HG02981 (cell line): Measurements from ENCODE around the gene NME5.
"Not testable (repeated sequence)": the region's sequence is repeated elsewhere in the genome, so short reads cannot be mapped to it uniquely, and the experiment has no call there.

Source experiments
- ATAC-seq: cut with Tn5 transposase; IDR thresholded peaks from one replicate; pipeline ENCODE4 v1.9.1; 2021; ENCODE audit warnings: mild to moderate bottlenecking, moderate library complexity; ENCODE audit not compliant: unreplicated experiment

NME5 gene, protein sequence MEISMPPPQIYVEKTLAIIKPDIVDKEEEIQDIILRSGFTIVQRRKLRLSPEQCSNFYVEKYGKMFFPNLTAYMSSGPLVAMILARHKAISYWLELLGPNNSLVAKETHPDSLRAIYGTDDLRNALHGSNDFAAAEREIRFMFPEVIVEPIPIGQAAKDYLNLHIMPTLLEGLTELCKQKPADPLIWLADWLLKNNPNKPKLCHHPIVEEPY

DNA sequence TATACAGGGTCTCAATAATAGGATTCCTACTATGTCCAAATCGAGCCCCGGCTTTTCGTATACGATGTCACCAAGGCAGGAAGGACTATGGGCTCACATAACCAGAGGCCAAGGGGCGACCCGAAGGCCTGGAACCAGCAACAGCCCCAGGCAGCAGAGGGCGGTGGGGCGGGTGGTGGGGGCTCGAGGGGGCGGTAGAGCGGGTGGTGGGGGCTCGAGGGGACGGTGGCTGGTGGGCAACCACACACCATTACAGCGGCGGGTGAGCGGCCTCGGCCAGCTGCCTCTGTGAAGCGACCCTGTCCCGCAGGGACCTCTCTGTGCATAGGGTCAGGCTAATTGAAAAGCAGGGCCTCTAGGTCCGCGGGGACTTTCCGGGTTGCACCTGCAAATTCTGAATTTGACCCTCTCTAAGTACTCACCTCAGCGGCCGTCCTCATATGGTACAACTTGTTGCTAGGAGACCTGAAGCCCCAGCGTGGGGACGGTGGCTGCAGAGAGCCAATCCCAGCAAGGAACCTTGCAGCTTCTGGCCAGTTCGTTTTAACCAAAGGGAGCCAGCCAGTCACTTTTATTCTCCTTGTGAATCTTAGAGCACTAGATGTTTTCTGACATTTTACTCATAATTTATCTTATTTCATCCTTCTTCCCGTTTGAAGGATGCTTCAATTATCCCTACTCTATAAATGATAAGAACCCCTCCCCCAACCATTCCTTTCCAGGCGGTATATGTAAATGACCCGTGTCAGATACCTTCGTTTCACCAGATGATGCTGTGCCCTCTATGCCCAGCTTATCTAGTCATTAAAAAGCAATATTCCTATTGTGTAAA is at the start of gene NME5:
NME5 (minus strand) TSS at position 480 of the 832 bp plus-strand sequence. CDS start 648 bp downstream, outside the sequence.
- ATAC-seq: no peak

DNA sequence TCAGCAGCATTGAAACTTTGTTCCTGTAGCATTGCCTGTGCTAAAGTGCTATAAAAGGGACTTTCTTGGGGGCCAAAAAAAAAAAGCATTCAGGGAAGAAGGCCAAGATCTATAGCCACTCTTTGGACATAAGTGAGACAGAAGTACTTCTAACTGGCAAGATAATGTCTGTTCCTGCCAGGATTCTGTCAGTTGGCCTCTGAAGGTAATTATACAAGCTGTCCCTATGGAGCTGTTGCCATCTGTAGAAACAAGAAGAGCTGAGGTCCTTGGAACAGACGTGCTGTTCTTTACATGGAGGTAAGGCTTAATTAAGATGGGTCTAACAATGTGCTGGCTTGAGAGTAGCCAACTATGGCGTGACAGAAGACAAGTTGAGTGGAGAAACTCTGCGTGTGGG is 49.4 kb upstream of the NME5 start:
- ATAC-seq: no peak

DNA sequence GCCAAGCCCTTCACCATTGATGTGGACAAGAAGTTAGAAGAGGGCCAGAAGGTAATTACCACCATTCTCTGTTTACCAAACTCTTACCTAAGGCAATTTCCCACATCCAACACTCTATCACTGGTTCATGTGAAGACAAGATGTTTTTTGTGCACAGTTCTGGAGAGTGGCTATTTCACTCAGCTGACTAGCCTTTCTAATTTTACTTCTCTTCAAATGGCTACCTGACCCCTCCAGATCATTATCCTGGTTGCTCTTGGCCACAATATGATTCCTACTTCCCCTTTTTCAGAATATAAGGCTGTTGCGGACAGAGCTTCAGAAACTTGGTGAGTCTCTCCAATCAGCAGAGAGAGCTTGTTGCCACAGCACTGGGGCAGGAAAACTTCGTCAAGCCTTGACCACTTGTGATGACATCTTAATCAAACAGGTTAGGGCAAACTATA is 46.8 kb upstream of the NME5 start:
- ATAC-seq: peak; percentile 54

DNA sequence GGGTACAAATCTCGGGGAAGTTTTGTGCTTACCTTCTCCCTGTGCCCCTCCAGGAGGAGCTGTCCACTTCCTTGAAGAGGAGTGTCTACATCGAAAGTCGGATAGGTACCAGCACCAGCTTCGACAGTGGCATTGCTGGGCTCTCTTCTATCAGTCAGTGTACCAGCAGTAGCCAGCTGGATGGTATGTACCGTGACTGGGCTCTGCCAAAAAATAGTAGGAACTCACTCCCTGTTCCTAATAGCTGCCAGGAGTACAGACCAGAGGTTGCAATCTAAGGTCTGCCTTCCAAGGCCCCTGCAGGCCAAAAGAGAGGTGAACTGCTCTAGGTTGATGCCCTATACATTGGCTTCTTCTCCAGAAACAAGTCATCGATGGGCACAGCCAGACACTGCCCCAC is 43.6 kb upstream of the NME5 start:
- no peak for ATAC-seq

DNA sequence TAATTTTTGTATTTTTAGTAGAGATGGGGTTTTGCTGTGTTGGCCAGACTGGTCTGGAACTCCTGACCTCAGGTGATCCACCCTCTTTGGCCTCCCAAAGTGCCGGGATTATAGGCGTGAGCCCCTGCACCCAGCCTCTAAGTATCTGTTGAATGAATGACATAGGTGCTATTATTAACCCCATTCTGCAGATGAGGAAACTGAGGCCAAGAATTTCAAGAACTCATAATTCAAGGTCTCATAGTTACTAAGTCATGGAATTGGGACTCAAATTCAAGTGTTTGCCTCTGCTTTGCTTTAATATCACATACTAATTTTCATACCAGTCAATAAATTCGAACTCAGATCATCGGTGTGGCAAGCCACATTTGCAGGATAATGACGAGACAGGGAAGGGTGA is 41.6 kb upstream of the NME5 start:
- ATAC-seq: no peak

DNA sequence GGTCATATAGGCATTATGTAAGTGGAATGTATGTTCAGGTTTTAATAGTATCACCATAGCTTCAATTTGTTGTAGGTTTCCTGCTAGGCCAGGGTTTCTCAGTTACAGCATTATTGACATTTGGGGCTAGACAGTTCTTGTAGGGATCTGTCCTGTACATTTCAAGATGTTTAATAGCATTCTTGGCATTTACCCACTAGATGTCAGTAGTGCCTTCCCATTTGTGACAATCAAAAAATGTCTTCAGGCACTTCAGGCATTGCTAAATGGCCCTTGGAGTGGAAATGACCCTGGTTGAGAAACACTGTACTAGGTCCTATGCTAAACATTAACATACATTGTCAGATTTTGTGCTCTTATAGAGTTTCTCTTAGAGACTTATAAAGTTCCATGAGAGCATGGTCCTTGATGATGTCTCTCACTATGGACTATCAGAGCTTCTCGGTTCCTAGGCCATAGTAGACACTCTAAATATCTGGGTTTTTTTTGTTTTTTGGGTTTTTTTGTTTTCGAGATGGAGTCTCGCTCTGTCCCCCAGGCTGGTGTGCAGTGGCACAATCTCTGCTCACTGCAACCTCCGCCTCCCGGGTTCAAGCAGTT is 41.1 kb upstream of the NME5 start:
- ATAC-seq: no peak

DNA sequence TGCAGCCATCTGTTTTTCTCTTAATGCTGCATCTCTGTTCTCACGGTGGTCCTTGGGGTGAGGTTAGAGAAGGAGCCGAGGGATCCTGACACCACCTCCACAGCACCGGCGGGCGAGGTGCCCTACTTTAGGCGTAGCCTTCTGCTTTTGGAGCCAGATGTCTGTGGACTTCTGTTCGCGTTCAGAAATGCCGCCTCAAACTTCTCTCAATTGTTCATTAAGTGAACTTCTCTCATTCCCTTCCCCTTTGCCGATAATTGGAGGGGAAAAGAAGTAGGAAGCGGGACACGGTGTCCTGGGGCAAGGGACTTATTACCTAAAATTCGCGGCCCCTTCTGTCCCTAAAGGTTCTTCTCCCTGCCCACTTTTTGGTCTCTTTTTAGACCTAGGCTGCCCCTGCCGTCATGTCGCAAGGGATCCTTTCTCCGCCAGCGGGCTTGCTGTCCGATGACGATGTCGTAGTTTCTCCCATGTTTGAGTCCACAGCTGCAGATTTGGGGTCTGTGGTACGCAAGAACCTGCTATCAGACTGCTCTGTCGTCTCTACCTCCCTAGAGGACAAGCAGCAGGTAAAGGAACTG is 40.1 kb upstream of the NME5 start:
- no peak for ATAC-seq

DNA sequence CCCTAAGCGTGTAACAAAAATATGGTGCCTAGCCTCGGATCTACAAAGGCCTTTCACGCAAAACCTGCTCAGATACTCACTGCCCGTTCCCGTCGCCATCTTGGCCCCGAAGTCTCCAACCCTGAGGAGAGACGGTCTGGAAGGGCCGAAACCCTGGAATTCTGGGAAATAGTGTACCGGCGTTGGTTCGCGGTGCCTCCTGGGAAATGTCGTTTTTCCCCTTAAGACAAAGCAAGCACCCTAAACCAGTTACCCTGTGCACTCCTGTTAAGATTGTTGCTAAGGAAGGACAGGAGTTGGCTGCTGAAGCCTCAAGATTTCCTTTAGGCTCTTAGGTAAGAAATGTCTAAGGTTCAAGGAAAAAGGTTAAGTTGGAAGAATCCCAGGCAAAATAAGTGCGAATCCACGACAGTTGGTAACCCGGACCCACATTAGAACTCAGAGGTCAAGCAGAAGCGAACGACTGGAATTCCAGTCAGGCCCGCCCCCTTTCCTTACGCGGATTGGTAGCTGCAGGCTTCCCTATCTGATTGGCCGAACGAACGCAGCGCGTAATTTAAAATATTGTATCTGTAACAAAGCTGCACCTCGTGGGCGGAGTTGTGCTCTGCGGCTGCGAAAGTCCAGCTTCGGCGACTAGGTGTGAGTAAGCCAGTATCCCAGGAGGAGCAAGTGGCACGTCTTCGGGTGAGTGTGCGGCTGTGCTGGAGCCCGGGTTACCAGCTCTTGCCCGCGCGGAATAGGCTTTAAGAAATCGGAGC is 39.5 kb upstream of the NME5 start, which contains the start of the genes BRD8 and KIF20A:
BRD8 (minus strand) TSS at position 115 of the 761 bp plus-strand sequence; CDS start at position 99, 16 bp downstream.
KIF20A (plus strand) TSS at position 597 of the 761 bp plus-strand sequence. CDS start 569 bp downstream, outside the sequence.
- ATAC-seq: peak; percentile 82

DNA sequence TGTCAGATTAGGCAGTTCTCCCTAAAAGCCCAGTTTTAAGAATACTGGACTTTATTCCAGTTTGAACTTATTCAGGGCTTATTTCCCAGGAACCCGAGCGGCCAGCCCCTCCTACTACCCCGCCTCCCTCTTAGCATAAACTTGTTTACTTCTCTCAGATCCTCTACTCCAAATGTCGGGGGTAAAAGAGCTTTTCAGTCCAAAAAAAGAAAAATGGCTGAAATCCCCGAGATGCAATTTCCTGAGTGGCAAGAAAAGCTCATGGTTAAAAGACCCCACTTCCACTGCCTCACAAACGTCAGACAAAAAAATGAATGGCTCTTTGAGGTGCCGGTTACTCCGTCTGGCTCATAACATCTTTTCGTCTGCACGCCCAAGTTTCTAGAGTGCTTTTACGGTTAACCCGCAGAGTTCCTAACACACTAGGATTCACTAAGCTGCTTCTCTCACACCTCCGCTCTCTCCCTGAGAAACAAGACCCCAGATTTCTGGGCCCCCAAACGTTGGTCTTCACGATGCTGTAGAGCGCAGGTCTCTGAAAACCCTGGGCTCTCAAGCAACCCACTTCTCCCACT is 38.8 kb upstream of the NME5 start:
- ATAC-seq: no peak

DNA sequence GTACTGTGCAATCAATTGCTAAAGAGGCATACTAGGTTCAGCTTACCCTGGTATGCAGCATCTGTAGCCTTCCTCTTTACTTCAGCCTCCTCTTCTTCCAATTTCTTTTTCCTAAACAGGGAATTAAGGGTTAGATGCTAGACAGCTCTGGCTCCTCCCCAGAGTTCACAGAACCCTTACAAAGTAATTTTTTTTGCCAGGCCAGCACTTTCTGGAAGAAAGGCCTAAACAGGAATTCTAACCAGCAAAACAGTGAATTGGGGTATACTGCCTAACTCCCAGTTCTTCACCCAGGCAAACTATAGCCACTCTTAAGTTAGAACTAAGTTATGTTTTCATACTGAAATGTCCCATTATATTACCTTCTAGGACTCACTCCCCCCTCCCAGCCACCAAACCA is 31.1 kb upstream of the NME5 start:
- ATAC-seq: no peak

DNA sequence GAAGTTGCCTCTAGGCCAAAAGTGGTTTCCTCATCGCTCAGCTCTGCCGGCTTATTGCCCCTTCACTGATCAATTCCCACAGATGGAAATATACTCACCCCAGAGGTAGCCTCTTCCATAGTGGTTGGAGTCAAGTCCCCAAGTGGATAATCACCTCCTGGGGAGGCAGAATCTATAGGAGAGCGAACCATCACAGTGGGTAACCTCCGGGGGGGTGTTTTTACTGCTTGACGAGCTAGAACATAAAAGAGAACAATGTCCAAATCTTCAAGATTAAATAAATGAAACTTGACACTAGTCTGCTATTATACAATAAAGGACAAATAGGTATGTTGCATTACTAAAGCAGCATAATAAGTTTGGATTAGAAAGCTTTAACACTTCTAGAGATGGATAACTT is 29.9 kb upstream of the NME5 start:
- no peak for ATAC-seq

DNA sequence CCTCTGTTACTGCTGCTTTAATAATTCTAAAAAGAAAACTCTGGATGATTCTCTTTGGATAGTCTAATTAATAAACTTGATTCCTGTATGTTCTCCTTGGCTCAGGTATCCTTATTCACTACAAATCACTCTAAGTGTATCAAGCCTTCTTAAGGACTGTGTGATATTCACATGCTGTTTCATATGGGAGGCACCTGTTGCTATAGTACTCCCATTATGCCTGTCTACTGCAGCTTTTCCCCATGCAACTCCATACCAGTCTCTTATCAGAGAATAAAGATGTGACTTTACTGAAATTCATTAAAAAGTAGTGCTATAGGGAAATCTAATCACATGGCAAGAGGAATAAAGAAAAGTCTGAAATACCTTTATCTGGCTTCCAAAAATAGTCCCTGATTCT is 24.5 kb upstream of the NME5 start:
- no peak for ATAC-seq

DNA sequence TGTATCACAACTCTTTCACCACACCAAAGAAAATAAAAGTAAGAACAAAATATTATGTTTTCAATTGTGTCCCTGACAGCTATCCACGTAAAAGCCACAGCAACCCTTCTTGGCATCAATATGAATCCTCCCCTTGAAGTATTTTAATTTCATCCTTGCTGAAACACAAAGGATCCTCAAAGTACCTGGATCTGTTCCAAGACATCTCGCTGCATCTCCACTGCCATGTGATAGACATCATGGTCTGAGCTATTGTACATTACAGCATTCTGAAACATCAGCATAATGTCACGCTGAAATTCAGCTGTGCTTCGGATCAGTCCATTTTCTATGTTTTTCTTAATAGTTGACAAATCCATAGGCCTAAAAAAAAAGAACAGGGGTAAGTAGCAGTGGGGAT is 21.5 kb upstream of the NME5 start:
- no peak for ATAC-seq

DNA sequence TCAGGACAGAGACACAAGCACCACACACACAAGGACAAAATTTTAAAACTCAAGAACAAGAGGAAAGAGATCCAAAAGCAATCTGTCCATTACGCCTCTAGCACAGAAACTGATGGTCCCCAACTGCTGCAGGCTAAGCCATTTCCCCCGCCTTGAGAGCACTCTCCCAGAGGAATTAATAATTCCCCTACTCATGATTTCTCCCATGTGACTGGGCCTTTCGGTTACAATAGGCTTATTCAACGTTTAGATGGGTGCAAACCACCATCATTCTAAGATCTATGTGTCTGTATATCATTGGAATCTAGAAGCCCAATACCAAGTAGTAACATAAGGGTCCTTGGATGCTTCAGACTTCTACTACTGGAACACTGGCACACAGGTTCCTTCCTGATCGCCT is 20.4 kb upstream of the NME5 start:
- no peak for ATAC-seq

DNA sequence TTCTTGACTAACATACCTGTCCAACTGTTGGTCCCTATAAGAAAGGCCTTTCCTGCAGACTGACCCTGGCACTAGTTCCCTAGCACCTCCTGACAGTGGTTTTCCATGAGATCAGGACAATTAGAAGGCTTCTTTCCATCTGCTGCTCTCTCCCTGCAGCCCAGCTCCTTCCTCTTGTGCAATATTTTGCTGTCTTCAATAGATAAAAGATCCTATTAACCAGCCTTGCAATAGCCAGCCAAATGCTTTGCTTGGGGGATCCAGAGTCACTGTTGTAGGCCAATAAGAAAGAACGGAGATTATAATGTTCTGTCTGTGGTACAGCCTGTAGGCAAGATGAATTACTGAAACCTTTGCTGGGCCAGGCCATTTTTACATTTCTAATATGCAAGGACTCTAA is 18.4 kb upstream of the NME5 start:
- no peak for ATAC-seq

DNA sequence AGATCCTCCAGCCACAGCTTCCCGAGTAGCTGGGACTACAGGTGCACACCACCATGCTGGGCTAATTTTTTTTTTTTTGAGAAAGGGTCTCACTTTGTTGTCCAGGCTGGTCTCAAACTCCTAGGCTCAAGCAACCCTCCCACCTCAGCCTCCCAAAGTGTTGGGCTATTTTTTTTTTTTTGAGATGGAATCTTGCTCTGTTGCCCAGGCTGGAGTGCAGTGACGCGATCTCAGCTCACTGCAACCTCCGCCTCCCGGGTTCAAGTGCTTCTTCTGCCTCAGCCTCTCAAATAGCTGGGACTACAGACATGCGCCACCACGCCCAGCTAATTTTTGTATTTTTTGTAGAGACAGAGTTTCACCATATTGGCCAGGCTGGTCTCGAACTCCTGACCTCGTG is 16.7 kb upstream of the NME5 start:
- not testable (repeated sequence) for ATAC-seq

DNA sequence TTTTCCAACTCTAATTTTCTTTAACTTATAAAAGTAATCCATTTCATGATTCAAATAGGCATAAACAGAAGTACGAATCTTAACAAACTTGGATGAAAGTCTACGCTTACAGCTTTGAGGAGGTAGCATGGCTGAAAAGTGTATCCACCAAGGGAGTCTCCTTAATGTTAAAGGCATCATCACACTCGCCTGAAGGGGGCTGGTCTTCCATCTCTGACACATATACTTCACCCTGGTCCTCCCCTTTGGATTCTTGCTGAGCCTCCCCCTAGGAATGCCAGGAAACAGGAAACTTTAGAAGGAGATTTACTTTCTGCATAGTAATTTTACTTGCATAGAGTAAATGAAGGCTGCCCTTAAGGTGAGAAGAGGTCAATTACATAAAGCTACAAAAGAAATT is 10.3 kb upstream of the NME5 start:
- no peak for ATAC-seq

DNA sequence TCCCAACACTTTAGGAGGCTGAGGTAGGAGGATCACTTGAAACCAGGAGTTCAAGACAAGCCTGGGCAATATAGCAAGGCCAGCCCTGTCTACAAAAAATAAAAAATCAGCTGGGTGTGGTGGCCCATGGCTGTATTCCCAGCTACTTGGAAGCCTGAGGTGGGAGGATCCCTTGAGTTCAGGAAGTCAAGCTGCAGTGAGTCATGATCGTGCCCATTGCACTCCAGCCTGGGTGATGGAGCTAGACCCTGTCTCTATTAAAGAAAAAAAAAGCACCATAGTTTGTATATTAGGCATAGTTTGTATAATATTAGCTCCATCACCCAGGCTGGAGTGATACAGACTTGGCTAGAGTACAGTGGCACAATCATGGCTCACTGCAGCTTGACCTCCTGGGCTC is 9.6 kb upstream of the NME5 start:
- no peak for ATAC-seq

DNA sequence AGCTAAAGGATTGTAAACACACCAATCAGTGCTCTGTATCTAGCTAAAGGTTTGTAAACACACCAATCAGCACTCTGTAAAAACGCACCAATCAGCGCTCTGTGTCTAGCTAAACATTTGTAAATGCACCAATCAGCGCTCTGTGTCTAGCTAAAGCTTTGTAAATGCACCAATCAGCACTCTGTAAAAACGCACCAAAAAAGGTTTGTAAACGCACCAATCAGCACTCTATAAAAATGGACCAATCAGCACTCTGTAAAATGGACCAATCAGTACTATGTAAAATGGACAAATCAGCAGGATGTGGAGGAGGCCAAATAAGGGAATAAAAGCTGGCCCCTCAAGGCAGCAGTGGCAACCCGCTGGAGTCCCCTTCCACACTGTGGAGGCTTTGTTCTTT is 4.3 kb upstream of the NME5 start:
- ATAC-seq: not testable (repeated sequence)

DNA sequence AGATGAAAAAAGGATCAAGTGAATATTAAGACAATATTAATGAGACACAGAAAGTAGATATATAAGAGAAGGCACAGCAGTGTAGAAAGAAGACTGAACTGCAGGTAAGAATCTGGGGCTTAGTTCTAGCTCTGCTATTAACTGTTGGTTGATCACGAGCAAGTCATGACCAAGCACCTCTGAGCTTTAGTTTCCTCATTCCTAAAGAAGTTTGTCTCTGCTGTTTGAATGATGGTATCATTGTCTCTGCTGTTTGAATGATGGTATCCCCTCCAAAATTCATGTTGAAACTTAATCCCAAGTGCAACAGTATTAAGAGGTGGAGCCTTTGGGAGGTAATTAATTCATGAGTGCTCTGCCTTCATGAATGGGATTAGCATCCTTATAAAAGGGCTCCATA is 2.5 kb upstream of the NME5 start:
- ATAC-seq: no peak
